ENCODE measurements around the gene TIAL1. TPM values are rescaled to one million over a fixed set of nuclear protein-coding genes. Genes with fewer than 3 reads are reported as not detected.

The TIAL1 gene
- total RNA-seq, 1 experiment from 2014 or later: 174 TPM

DNA sequence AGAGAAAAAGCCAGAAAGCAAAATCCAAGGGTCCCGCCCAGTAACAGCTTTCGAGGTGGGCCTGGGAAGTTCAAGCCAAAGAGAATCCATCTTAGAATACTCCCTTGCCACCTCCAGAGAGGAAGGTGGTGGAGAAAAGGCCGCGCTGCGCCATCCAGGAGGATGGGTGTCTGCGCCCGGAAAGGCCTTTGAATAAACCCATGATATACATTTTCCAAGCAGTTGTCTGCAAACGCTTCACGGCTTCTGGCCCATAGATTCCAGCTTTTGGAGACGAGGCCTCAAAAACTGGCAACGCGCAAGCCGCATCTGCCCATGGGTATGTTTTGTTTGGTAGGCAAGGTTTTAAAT lies 72.1 kb downstream of the TIAL1 start:
- POLR2A ChIA-PET: no interaction called here
- CTCF ChIA-PET: no interaction called here

DNA sequence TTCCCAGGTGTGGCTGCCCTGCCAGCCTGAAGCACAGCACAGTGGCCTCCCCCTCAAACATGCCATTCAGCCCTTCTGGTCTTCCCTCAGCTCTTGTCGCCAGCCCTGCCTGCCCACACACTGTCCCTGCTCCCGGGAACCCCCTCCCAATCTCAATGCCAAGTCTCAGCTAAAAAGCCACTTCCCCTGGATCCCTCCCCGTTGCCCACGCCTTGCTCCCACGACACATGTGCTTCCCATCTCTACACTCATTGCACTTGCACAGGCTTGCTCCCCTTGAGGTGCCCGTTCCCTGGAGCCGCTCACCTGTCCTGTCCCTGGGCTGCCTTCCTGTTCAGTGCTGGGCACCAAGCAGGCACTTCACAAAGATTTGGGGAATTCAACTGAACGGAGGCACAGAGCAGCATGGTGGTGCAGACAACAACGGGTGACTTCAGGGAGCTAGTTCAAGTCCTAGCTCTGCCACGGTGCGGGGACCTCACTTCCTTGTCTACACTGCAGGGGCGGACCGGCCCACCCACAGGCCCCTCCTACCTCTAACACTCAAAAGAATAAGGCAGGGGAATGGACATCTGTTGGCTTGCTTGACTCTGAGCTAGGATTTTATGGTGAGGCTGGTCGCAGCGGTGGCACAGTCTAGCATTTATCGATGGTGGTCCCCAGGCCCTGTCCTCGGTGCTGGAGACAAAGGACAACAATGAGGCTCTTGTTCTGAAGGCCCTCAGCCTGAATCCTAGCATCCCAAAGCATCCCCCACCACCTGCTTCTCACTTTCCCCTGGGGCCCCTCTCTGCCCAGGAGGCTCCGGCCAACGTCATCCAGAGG lies 72.7 kb downstream of the TIAL1 start:
- no peaks in the 10 kb centered on the region for H3K4me1 ChIP-seq
- peaks cover 7% of the 10 kb centered on the region for H3K36me3 Mint-ChIP-seq (ENCODE audit: insufficient read depth, unreplicated experiment)
- intact Hi-C loops (cut with micrococcal nuclease; ENCODE audit: unreplicated experiment): no loop called here
- no peaks in the 10 kb centered on the region for H3K36me3 ChIP-seq (ENCODE audit: control insufficient read depth, insufficient read depth, low read length)
- no TSS peak for BruUV-seq (replicated peaks)
- ChIA-PET CTCF (no interaction called here), POLR2A (no interaction called here)
- no peak overlapping the region for H3K4me3 Mint-ChIP-seq (ENCODE audit: unreplicated experiment)
- no peaks in the 10 kb centered on the region for H3K9me3 ChIP-seq
- no peak overlapping the region for H3K27ac Mint-ChIP-seq (ENCODE audit: unreplicated experiment)
- DNase-seq: no peak
- no peaks in the 10 kb centered on the region for H3K27me3 Mint-ChIP-seq (ENCODE audit: insufficient read depth, unreplicated experiment)
- H3K4me1 Mint-ChIP-seq (ENCODE audit: low read depth, unreplicated experiment): no peaks in the 10 kb centered on the region
- no peaks in the 10 kb centered on the region for H3K9me3 Mint-ChIP-seq (ENCODE audit: unreplicated experiment)
- H3K27me3 ChIP-seq (replicated peaks; ENCODE audit: control insufficient read depth, insufficient read depth, low read length): no peaks in the 10 kb centered on the region
- TF ChIP-seq, protein P1, sequence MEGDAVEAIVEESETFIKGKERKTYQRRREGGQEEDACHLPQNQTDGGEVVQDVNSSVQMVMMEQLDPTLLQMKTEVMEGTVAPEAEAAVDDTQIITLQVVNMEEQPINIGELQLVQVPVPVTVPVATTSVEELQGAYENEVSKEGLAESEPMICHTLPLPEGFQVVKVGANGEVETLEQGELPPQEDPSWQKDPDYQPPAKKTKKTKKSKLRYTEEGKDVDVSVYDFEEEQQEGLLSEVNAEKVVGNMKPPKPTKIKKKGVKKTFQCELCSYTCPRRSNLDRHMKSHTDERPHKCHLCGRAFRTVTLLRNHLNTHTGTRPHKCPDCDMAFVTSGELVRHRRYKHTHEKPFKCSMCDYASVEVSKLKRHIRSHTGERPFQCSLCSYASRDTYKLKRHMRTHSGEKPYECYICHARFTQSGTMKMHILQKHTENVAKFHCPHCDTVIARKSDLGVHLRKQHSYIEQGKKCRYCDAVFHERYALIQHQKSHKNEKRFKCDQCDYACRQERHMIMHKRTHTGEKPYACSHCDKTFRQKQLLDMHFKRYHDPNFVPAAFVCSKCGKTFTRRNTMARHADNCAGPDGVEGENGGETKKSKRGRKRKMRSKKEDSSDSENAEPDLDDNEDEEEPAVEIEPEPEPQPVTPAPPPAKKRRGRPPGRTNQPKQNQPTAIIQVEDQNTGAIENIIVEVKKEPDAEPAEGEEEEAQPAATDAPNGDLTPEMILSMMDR (IDR thresholded peaks at IDR 0.05; ENCODE audit: insufficient read depth in 1 of 2, low read depth in 1 of 2, low read length in 1 of 2, severe bottlenecking in 1 of 2, unreplicated experiment in 1 of 2): no peak
- no peak overlapping the region for H3K4me3 ChIP-seq (ENCODE audit: low read depth, low read length)

More for the DNA sequence above, 72.1 kb downstream of the TIAL1 start:
- no peaks in the 10 kb centered on the region for H3K9me3 ChIP-seq
- H3K4me3 ChIP-seq (ENCODE audit: low read depth, low read length): no peak overlapping the region
- Mint-ChIP-seq H3K4me3 (ENCODE audit: unreplicated experiment) (no peak overlapping the region), H3K4me1 (ENCODE audit: low read depth, unreplicated experiment) (no peaks in the 10 kb centered on the region), H3K36me3 (ENCODE audit: insufficient read depth, unreplicated experiment) (peaks cover 7% of the 10 kb centered on the region), H3K9me3 (ENCODE audit: unreplicated experiment) (no peaks in the 10 kb centered on the region), H3K27me3 (ENCODE audit: insufficient read depth, unreplicated experiment) (no peaks in the 10 kb centered on the region), H3K27ac (ENCODE audit: unreplicated experiment) (no peak overlapping the region)
- intact Hi-C loops (cut with micrococcal nuclease; ENCODE audit: unreplicated experiment): no loop called here
- H3K27me3 ChIP-seq (replicated peaks; ENCODE audit: control insufficient read depth, insufficient read depth, low read length): no peaks in the 10 kb centered on the region
- no peaks in the 10 kb centered on the region for H3K4me1 ChIP-seq
- no peak for DNase-seq
- no TSS peak for BruUV-seq (replicated peaks)
- TF ChIP-seq, protein P1 (IDR thresholded peaks at IDR 0.05; ENCODE audit: insufficient read depth in 1 of 2, low read depth in 1 of 2, low read length in 1 of 2, severe bottlenecking in 1 of 2, unreplicated experiment in 1 of 2): no peak
- H3K36me3 ChIP-seq (ENCODE audit: control insufficient read depth, insufficient read depth, low read length): no peaks in the 10 kb centered on the region

Other genes starting within 250 kb of the TIAL1 start
- gene RGS10, start 54.2 kb downstream of the TIAL1 start, total RNA-seq (2022): 22.6 and 23.2 TPM in 2 replicates
- gene BAG3, start 54.4 kb upstream of the TIAL1 start, total RNA-seq (2022): 30.7 and 31.6 TPM in 2 replicates
- gene INPP5F, start 129.1 kb upstream of the TIAL1 start, total RNA-seq (2022): 26.4 and 26.9 TPM in 2 replicates

Data from Caco-2 (cell line).